Subcutaneous abdominal adipose tissue (tissue), 5 donors: ENCODE data around the gene LPAR3.

Source experiments
- H3K27ac ChIP-seq: one replicate; pipeline ENCODE4 v1.7.0; 2013; ENCODE audit warnings: low read depth, mild to moderate bottlenecking, inconsistent platforms, low read length, moderate library complexity
- H3K27me3 ChIP-seq, 5 donors: one replicate each; pipeline ENCODE4 v1.7.0; 2013; ENCODE audit warnings: low read length in 5 of 5, inconsistent platforms in 1 of 5; ENCODE audit not compliant: control insufficient read depth in 5 of 5, insufficient read depth in 4 of 5
- H3K36me3 ChIP-seq, 5 donors: one replicate each; pipeline ENCODE4 v1.7.0; 2013; ENCODE audit warnings: low read length in 5 of 5; ENCODE audit not compliant: control insufficient read depth in 5 of 5, insufficient read depth in 5 of 5
- H3K4me1 ChIP-seq, 5 donors: one replicate each; pipeline ENCODE4 v1.7.0; 2013; ENCODE audit warnings: low read length in 5 of 5, mild to moderate bottlenecking in 3 of 5, moderate library complexity in 1 of 5; ENCODE audit not compliant: control insufficient read depth in 5 of 5, insufficient read depth in 5 of 5
- H3K4me3 ChIP-seq, 5 donors: one replicate each; pipeline ENCODE4 v1.7.0; 2013; ENCODE audit warnings: low read length in 5 of 5, low read depth in 1 of 5
- H3K9ac ChIP-seq, 5 donors: one replicate each; pipeline ENCODE4 v1.7.0; 2013; ENCODE audit warnings: low read length in 5 of 5, mild to moderate bottlenecking in 4 of 5, moderate library complexity in 3 of 5
- H3K9me3 ChIP-seq, 5 donors: one replicate each; pipeline ENCODE4 v1.7.0; 2013; ENCODE audit warnings: low read length in 5 of 5; ENCODE audit not compliant: control insufficient read depth in 5 of 5
- donor health status: healthy.
- donor health status: healthy.
- donor health status: healthy.
- donor health status: healthy.
- donor health status: healthy.

LPAR3 gene

GRCh38 chr1:84892705-84893618 lies at the start of gene LPAR3:
Gene LPAR3, minus strand, starts transcription at chr1:84893206. Its CDS starts 27,086 bp downstream, at chr1:84866120.
- no peaks in the 10 kb centered on the region for H3K9me3 ChIP-seq
- H3K4me3 ChIP-seq, result peak within 1 kb of the TSS in 4 of 5 donors; percentile 6 to 42 (median 18)
- peaks cover 12 to 23% (median 17%) of the 10 kb centered on the region in 5 donors for H3K27me3 ChIP-seq
- H3K4me1 ChIP-seq, result peaks cover 0 to 12% (median 5%) of the 10 kb centered on the region in 5 donors
- no peaks in the 10 kb centered on the region for H3K36me3 ChIP-seq
- no peak within 1 kb of the TSS for H3K27ac ChIP-seq
- H3K9ac ChIP-seq, result no peak within 1 kb of the TSS

GRCh38 chr1:84941843-84942242 lies 48.8 kb upstream of the LPAR3 start:
- Histone ChIP-seq H3K36me3 (no peaks in the 10 kb centered on the region), H3K4me3 (no peak overlapping the region), H3K9ac (no peak overlapping the region), H3K27me3 (peaks cover 0 to 2% (median 0%) of the 10 kb centered on the region in 5 donors), H3K9me3 (no peaks in the 10 kb centered on the region), H3K4me1 (peaks cover 0 to 7% (median 0%) of the 10 kb centered on the region in 5 donors), H3K27ac (no peak overlapping the region)

- Histone ChIP-seq H3K4me1 (peaks cover 0 to 5% (median 0%) of the 10 kb centered on the region in 5 donors), H3K4me3 (no peak overlapping the region), H3K27me3 (peaks cover 0 to 2% (median 0%) of the 10 kb centered on the region in 5 donors), H3K9ac (no peak overlapping the region), H3K27ac (no peak overlapping the region), H3K9me3 (no peaks in the 10 kb centered on the region), H3K36me3 (no peaks in the 10 kb centered on the region)
Measured at GRCh38 chr1:84940481-84940880, 47.5 kb upstream of the LPAR3 start.

GRCh38 chr1:84939761-84940160 lies 46.8 kb upstream of the LPAR3 start:
- Histone ChIP-seq H3K4me3 (no peak overlapping the region), H3K36me3 (no peaks in the 10 kb centered on the region), H3K9ac (no peak overlapping the region), H3K4me1 (peaks cover 0 to 4% (median 0%) of the 10 kb centered on the region in 5 donors), H3K27me3 (peaks cover 0 to 2% (median 0%) of the 10 kb centered on the region in 5 donors), H3K27ac (no peak overlapping the region), H3K9me3 (no peaks in the 10 kb centered on the region)

GRCh38 chr1:84939151-84939550 lies 46.1 kb upstream of the LPAR3 start:
- H3K4me3 ChIP-seq, result no peak overlapping the region
- H3K27me3 ChIP-seq, result peaks cover 0 to 2% (median 0%) of the 10 kb centered on the region in 5 donors
- H3K9ac ChIP-seq, result no peak overlapping the region
- H3K4me1 ChIP-seq, result peaks cover 0 to 4% (median 0%) of the 10 kb centered on the region in 5 donors
- H3K9me3 ChIP-seq, result no peaks in the 10 kb centered on the region
- no peak overlapping the region for H3K27ac ChIP-seq
- H3K36me3 ChIP-seq, result no peaks in the 10 kb centered on the region

GRCh38 chr1:84936116-84936810 lies 43.3 kb upstream of the LPAR3 start:
- peaks cover 0 to 2% (median 0%) of the 10 kb centered on the region in 5 donors for H3K27me3 ChIP-seq
- H3K4me1 ChIP-seq, result peaks cover 0 to 4% (median 0%) of the 10 kb centered on the region in 5 donors
- no peak overlapping the region for H3K4me3 ChIP-seq
- H3K36me3 ChIP-seq, result no peaks in the 10 kb centered on the region
- H3K9ac ChIP-seq, result no peak overlapping the region
- H3K9me3 ChIP-seq, result no peaks in the 10 kb centered on the region
- H3K27ac ChIP-seq, result no peak overlapping the region

- peaks cover 0 to 4% (median 0%) of the 10 kb centered on the region in 5 donors for H3K4me1 ChIP-seq
- H3K9me3 ChIP-seq, result no peaks in the 10 kb centered on the region
- no peak overlapping the region for H3K4me3 ChIP-seq
- no peaks in the 10 kb centered on the region for H3K36me3 ChIP-seq
- H3K9ac ChIP-seq, result no peak overlapping the region
- no peaks in the 10 kb centered on the region for H3K27me3 ChIP-seq
- no peak overlapping the region for H3K27ac ChIP-seq
Measured at GRCh38 chr1:84933011-84933611, 40.1 kb upstream of the LPAR3 start.

GRCh38 chr1:84930831-84931230 lies 37.8 kb upstream of the LPAR3 start:
- Histone ChIP-seq H3K27me3 (no peaks in the 10 kb centered on the region), H3K9ac (no peak overlapping the region), H3K9me3 (no peaks in the 10 kb centered on the region), H3K27ac (no peak overlapping the region), H3K36me3 (no peaks in the 10 kb centered on the region), H3K4me3 (no peak overlapping the region), H3K4me1 (no peaks in the 10 kb centered on the region)

- no peaks in the 10 kb centered on the region for H3K4me1 ChIP-seq
- H3K4me3 ChIP-seq, result no peak overlapping the region
- no peak overlapping the region for H3K27ac ChIP-seq
- no peaks in the 10 kb centered on the region for H3K27me3 ChIP-seq
- H3K36me3 ChIP-seq, result no peaks in the 10 kb centered on the region
- H3K9me3 ChIP-seq, result no peaks in the 10 kb centered on the region
- no peak overlapping the region for H3K9ac ChIP-seq
Measured at GRCh38 chr1:84930329-84930728, 37.3 kb upstream of the LPAR3 start.
